Measurements from ENCODE around the gene CFAP410. TPM values are rescaled to one million over a fixed set of nuclear protein-coding genes. Genes with fewer than 3 reads are reported as not detected.

CFAP410 gene
- total RNA-seq, 1 experiment from 2014 or later: 19.3 TPM

DNA sequence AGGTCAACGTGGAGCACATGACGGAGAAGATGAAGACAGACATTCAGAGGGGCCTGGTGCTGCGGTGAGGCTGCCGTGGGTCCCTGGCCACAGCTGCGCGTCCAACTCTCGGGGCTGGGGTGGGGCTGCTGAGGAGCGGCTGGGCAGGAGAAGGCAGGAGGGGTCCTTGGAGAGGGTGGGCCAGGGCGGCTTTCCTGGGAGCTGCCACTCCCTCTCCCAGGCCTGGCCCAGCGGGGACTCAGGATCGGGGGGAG lies 14.4 kb downstream of the CFAP410 start:
- CTCF ChIA-PET: no interaction called here
- Mint-ChIP-seq H3K4me3 (no peak overlapping the region), H3K27ac (no peak overlapping the region), H3K9me3 (no peaks in the 10 kb centered on the region), H3K27me3 (ENCODE audit: low read depth) (no peaks in the 10 kb centered on the region), H3K36me3 (no peaks in the 10 kb centered on the region; the same call in 1 of the 2 replicates), H3K4me1 (no peaks in the 10 kb centered on the region)
- no peak for TF ChIP-seq FOXJ3 (CRISPR knock-in tag; IDR thresholded peaks at IDR 0.05; ENCODE audit: borderline replicate concordance)
- no peak for TF ChIP-seq TP53 (CRISPR knock-in tag; IDR thresholded peaks at IDR 0.05)
- TF ChIP-seq MYBL2 (CRISPR knock-in tag; IDR thresholded peaks at IDR 0.05): no peak
- no peak for TF ChIP-seq SMAD4 (CRISPR knock-in tag; IDR thresholded peaks at IDR 0.05)
- TF ChIP-seq SMAD3 (CRISPR knock-in tag; IDR thresholded peaks at IDR 0.05; ENCODE audit: borderline replicate concordance): no peak
- TF ChIP-seq, protein P1, sequence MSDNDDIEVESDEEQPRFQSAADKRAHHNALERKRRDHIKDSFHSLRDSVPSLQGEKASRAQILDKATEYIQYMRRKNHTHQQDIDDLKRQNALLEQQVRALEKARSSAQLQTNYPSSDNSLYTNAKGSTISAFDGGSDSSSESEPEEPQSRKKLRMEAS (CRISPR knock-in tag; IDR thresholded peaks at IDR 0.05): no peak
- DNase-seq (ENCODE audit: low spot score): no peak
- POLR2A ChIA-PET: no interaction called here
- no peak for ATAC-seq

DNA sequence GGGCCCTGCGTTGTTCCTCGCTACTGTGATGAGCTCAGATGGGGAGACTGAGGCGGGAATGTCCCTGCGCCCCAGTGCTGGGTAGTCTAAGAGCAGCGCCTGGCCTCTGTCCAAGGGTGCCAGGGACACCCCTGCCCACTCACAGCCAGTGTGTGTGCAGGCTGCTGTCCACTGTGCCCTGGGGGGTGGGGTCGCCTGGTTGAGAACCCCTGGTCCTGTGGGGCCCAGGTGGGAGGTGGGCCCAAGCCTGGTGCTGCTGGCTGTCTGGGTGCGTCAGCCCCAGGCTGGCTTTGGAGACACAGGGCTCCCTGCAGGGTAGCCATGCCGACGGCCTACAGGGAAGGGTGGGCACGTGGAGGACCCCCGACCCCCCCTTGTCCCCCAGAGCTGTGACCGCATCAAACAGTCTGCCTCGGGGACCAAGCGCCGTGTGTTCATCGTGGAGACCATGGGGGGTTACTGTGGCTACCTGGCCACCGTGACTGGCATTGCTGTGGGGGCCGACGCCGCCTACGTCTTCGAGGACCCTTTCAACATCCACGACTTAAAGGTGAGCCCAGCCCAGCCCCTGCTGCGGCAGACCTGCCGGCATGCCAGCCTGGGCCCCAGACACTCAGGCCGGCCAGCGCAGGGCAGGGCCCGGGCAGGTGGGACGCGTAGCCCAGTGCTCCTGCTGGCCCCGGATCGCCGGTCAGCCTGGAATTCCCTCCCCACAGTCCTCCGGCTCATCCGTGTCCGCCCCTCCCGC lies 14.9 kb downstream of the CFAP410 start:
- ChIA-PET POLR2A (no interaction called here), CTCF (no interaction called here)

DNA sequence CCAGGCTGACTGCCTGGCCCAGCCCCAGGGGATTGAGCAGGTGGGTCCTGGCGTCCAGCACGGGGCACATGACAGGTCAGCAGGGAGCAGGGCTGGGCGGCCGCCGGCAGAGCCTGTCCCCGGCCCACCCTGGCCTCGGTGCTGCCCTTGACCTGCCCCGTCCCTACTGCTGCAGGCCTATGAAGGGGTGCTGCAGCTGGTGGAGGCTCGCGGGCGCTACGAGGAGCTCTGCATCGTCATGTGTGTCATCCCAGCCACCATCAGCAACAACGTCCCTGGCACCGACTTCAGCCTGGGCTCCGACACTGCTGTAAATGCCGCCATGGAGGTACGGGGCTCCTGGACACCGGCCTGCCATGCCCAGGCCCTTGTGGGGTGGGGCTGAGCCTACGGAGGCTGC lies 15.6 kb downstream of the CFAP410 start:
- ChIA-PET CTCF (no interaction called here), POLR2A (no interaction called here)
- no peak overlapping the region for H3K27ac Mint-ChIP-seq
- H3K4me1 Mint-ChIP-seq: no peaks in the 10 kb centered on the region
- TF ChIP-seq HMGA2 (CRISPR knock-in tag; IDR thresholded peaks at IDR 0.05) (no peak), ELF4 (CRISPR knock-in tag; IDR thresholded peaks at IDR 0.05; ENCODE audit: low read depth) (no peak), TCF7 (CRISPR knock-in tag; IDR thresholded peaks at IDR 0.05; ENCODE audit: low read depth) (no peak), CREB1 (CRISPR knock-in tag; IDR thresholded peaks at IDR 0.05) (no peak)
- TF ChIP-seq, protein P2, sequence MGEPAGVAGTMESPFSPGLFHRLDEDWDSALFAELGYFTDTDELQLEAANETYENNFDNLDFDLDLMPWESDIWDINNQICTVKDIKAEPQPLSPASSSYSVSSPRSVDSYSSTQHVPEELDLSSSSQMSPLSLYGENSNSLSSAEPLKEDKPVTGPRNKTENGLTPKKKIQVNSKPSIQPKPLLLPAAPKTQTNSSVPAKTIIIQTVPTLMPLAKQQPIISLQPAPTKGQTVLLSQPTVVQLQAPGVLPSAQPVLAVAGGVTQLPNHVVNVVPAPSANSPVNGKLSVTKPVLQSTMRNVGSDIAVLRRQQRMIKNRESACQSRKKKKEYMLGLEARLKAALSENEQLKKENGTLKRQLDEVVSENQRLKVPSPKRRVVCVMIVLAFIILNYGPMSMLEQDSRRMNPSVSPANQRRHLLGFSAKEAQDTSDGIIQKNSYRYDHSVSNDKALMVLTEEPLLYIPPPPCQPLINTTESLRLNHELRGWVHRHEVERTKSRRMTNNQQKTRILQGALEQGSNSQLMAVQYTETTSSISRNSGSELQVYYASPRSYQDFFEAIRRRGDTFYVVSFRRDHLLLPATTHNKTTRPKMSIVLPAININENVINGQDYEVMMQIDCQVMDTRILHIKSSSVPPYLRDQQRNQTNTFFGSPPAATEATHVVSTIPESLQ (CRISPR knock-in tag; IDR thresholded peaks at IDR 0.05): no peak
- TF ChIP-seq, protein P3, sequence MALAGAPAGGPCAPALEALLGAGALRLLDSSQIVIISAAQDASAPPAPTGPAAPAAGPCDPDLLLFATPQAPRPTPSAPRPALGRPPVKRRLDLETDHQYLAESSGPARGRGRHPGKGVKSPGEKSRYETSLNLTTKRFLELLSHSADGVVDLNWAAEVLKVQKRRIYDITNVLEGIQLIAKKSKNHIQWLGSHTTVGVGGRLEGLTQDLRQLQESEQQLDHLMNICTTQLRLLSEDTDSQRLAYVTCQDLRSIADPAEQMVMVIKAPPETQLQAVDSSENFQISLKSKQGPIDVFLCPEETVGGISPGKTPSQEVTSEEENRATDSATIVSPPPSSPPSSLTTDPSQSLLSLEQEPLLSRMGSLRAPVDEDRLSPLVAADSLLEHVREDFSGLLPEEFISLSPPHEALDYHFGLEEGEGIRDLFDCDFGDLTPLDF (CRISPR knock-in tag; IDR thresholded peaks at IDR 0.05): no peak
- TF ChIP-seq, protein P4, sequence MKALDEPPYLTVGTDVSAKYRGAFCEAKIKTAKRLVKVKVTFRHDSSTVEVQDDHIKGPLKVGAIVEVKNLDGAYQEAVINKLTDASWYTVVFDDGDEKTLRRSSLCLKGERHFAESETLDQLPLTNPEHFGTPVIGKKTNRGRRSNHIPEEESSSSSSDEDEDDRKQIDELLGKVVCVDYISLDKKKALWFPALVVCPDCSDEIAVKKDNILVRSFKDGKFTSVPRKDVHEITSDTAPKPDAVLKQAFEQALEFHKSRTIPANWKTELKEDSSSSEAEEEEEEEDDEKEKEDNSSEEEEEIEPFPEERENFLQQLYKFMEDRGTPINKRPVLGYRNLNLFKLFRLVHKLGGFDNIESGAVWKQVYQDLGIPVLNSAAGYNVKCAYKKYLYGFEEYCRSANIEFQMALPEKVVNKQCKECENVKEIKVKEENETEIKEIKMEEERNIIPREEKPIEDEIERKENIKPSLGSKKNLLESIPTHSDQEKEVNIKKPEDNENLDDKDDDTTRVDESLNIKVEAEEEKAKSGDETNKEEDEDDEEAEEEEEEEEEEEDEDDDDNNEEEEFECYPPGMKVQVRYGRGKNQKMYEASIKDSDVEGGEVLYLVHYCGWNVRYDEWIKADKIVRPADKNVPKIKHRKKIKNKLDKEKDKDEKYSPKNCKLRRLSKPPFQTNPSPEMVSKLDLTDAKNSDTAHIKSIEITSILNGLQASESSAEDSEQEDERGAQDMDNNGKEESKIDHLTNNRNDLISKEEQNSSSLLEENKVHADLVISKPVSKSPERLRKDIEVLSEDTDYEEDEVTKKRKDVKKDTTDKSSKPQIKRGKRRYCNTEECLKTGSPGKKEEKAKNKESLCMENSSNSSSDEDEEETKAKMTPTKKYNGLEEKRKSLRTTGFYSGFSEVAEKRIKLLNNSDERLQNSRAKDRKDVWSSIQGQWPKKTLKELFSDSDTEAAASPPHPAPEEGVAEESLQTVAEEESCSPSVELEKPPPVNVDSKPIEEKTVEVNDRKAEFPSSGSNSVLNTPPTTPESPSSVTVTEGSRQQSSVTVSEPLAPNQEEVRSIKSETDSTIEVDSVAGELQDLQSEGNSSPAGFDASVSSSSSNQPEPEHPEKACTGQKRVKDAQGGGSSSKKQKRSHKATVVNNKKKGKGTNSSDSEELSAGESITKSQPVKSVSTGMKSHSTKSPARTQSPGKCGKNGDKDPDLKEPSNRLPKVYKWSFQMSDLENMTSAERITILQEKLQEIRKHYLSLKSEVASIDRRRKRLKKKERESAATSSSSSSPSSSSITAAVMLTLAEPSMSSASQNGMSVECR (CRISPR knock-in tag; IDR thresholded peaks at IDR 0.05; ENCODE audit: borderline replicate concordance): no peak
- TF ChIP-seq, protein P5, sequence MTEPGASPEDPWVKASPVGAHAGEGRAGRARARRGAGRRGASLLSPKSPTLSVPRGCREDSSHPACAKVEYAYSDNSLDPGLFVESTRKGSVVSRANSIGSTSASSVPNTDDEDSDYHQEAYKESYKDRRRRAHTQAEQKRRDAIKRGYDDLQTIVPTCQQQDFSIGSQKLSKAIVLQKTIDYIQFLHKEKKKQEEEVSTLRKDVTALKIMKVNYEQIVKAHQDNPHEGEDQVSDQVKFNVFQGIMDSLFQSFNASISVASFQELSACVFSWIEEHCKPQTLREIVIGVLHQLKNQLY (CRISPR knock-in tag; IDR thresholded peaks at IDR 0.05): no peak
- no peak overlapping the region for H3K4me3 Mint-ChIP-seq
- ATAC-seq: no peak
- H3K27me3 Mint-ChIP-seq (ENCODE audit: low read depth): no peaks in the 10 kb centered on the region
- no peaks in the 10 kb centered on the region for H3K9me3 Mint-ChIP-seq
- DNase-seq (ENCODE audit: low spot score): no peak
- H3K36me3 Mint-ChIP-seq: no peaks in the 10 kb centered on the region; the same call in 1 of the 2 replicates

More for the DNA sequence above, 14.9 kb downstream of the CFAP410 start:
- DNase-seq (ENCODE audit: low spot score) (no peak), ATAC-seq (no peak)
- H3K36me3 Mint-ChIP-seq: no peaks in the 10 kb centered on the region; the same call in 1 of the 2 replicates
- no peak overlapping the region for H3K27ac Mint-ChIP-seq
- H3K9me3 Mint-ChIP-seq: no peaks in the 10 kb centered on the region
- TF ChIP-seq, protein P6, sequence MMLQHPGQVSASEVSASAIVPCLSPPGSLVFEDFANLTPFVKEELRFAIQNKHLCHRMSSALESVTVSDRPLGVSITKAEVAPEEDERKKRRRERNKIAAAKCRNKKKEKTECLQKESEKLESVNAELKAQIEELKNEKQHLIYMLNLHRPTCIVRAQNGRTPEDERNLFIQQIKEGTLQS (CRISPR knock-in tag; conservative IDR thresholded peaks at IDR 0.05): no peak
- TF ChIP-seq SP1 (CRISPR knock-in tag; conservative IDR thresholded peaks at IDR 0.05) (no peak), CREM (CRISPR knock-in tag; IDR thresholded peaks at IDR 0.05) (no peak), NR3C1 (CRISPR knock-in tag; conservative IDR thresholded peaks at IDR 0.05; ENCODE audit: low read depth) (no peak)
- TF ChIP-seq, protein P1 (CRISPR knock-in tag; IDR thresholded peaks at IDR 0.05): no peak
- TF ChIP-seq, protein P7, sequence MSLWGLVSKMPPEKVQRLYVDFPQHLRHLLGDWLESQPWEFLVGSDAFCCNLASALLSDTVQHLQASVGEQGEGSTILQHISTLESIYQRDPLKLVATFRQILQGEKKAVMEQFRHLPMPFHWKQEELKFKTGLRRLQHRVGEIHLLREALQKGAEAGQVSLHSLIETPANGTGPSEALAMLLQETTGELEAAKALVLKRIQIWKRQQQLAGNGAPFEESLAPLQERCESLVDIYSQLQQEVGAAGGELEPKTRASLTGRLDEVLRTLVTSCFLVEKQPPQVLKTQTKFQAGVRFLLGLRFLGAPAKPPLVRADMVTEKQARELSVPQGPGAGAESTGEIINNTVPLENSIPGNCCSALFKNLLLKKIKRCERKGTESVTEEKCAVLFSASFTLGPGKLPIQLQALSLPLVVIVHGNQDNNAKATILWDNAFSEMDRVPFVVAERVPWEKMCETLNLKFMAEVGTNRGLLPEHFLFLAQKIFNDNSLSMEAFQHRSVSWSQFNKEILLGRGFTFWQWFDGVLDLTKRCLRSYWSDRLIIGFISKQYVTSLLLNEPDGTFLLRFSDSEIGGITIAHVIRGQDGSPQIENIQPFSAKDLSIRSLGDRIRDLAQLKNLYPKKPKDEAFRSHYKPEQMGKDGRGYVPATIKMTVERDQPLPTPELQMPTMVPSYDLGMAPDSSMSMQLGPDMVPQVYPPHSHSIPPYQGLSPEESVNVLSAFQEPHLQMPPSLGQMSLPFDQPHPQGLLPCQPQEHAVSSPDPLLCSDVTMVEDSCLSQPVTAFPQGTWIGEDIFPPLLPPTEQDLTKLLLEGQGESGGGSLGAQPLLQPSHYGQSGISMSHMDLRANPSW (CRISPR knock-in tag; conservative IDR thresholded peaks at IDR 0.05; ENCODE audit: low read depth): no peak
- no peak overlapping the region for H3K4me3 Mint-ChIP-seq
- H3K4me1 Mint-ChIP-seq: no peaks in the 10 kb centered on the region
- H3K27me3 Mint-ChIP-seq (ENCODE audit: low read depth): no peaks in the 10 kb centered on the region
